ENCODE measurements around the gene ST3GAL4.

The ST3GAL4 gene

GRCh38 chr11:126456783-126457542 lies 101.5 kb downstream of the ST3GAL4 start:
- peak in 1 of 3 experiments; percentile 18 for DNase-seq

- DNase-seq = no peak
Observed at GRCh38 chr11:126457817-126458216, 102.3 kb downstream of the ST3GAL4 start.

GRCh38 chr11:126459691-126460281 lies 104.3 kb downstream of the ST3GAL4 start:
- no peak for DNase-seq

- no peak for DNase-seq
Observed at GRCh38 chr11:126460417-126461095, 105.1 kb downstream of the ST3GAL4 start.

GRCh38 chr11:126461096-126461440 lies 105.6 kb downstream of the ST3GAL4 start:
- no peak for DNase-seq

- DNase-seq = no peak
Observed at GRCh38 chr11:126461996-126462395, 106.5 kb downstream of the ST3GAL4 start.

- DNase-seq = no peak
Observed at GRCh38 chr11:126462422-126462821, 106.9 kb downstream of the ST3GAL4 start.
